ENCODE results near the gene TGFBR2.

The TGFBR2 gene

GRCh38 chr3:30719536-30719935 lies 113.1 kb downstream of the TGFBR2 start:
- no peak for DNase-seq (ENCODE audit: low read depth in 3 of 3)

- no peak for DNase-seq (ENCODE audit: low read depth in 3 of 3)
These were observed 114.3 kb downstream of the TGFBR2 start for GRCh38 chr3:30720586-30721313.

GRCh38 chr3:30721314-30721634 lies 114.9 kb downstream of the TGFBR2 start:
- DNase-seq (ENCODE audit: low read depth in 3 of 3), result no peak

GRCh38 chr3:30723211-30723610 lies 116.8 kb downstream of the TGFBR2 start:
- no peak for DNase-seq (ENCODE audit: low read depth in 3 of 3)

GRCh38 chr3:30724863-30725262 lies 118.5 kb downstream of the TGFBR2 start:
- no peak for DNase-seq (ENCODE audit: low read depth in 3 of 3)

- no peak for DNase-seq (ENCODE audit: low read depth in 3 of 3)
These were observed 121.7 kb downstream of the TGFBR2 start for GRCh38 chr3:30728143-30728542.

- no peak for DNase-seq (ENCODE audit: low read depth in 3 of 3)
These were observed 123.1 kb downstream of the TGFBR2 start for GRCh38 chr3:30729512-30729911.

GRCh38 chr3:30729936-30730335 lies 123.5 kb downstream of the TGFBR2 start:
- no peak for DNase-seq (ENCODE audit: low read depth in 3 of 3)

- DNase-seq (ENCODE audit: low read depth in 3 of 3), result no peak
These were observed 124.6 kb downstream of the TGFBR2 start for GRCh38 chr3:30730967-30731366.

GRCh38 chr3:30733209-30733608 lies 126.8 kb downstream of the TGFBR2 start:
- DNase-seq (ENCODE audit: low read depth in 3 of 3), result no peak

- no peak for DNase-seq (ENCODE audit: low read depth in 3 of 3)
These were observed 127.3 kb downstream of the TGFBR2 start for GRCh38 chr3:30733696-30734095.

- DNase-seq (ENCODE audit: low read depth in 3 of 3), result no peak
These were observed 131.5 kb downstream of the TGFBR2 start for GRCh38 chr3:30737743-30738499.

- no peak for DNase-seq (ENCODE audit: low read depth in 3 of 3)
These were observed 132.2 kb downstream of the TGFBR2 start for GRCh38 chr3:30738605-30739004.

GRCh38 chr3:30741889-30742288 lies 135.5 kb downstream of the TGFBR2 start:
- DNase-seq (ENCODE audit: low read depth in 3 of 3), result no peak

- no peak for DNase-seq (ENCODE audit: low read depth in 3 of 3)
These were observed 136.6 kb downstream of the TGFBR2 start for GRCh38 chr3:30742796-30743619.
